Endodermal cell (in vitro differentiated cells): ENCODE data around the gene MAP7. TPM values are rescaled to one million over a fixed set of nuclear protein-coding genes. Genes with fewer than 3 reads are reported as not detected.

ENCODE experiments used
- DNase-seq: peaks from one replicate; pipeline ENCODE4 v3.0.0-alpha.2; 2017
- H3K27ac ChIP-seq: 2 replicates; pipeline ENCODE4 v1.5.1; 2013; ENCODE audit warnings: mild to moderate bottlenecking, low read depth, low read length, moderate library complexity
- H3K27me3 ChIP-seq: 2 replicates; pipeline ENCODE4 v1.6.1; 2013; ENCODE audit warnings: mild to moderate bottlenecking, low read length, moderate library complexity; ENCODE audit not compliant: insufficient read depth, control insufficient read depth, poor library complexity, severe bottlenecking
- H3K36me3 ChIP-seq: 2 replicates; pipeline ENCODE4 v1.7.0; 2013; ENCODE audit warnings: mild to moderate bottlenecking, low read length, moderate library complexity; ENCODE audit not compliant: control insufficient read depth, insufficient read depth
- H3K4me1 ChIP-seq: one replicate; pipeline ENCODE4 v1.7.0; 2013; ENCODE audit warnings: low read length; ENCODE audit not compliant: control insufficient read depth, insufficient read depth
- H3K4me3 ChIP-seq: 2 replicates; pipeline ENCODE4 v1.5.1; 2013; ENCODE audit warnings: mild to moderate bottlenecking, low read length, moderate library complexity
- H3K9ac ChIP-seq: 2 replicates; pipeline ENCODE4 v1.6.1; 2013; ENCODE audit warnings: mild to moderate bottlenecking, low read length, moderate library complexity; ENCODE audit not compliant: poor library complexity, severe bottlenecking; ENCODE audit errors: extremely low read depth
- H3K9me3 ChIP-seq: 2 replicates; pipeline ENCODE4 v1.6.1; 2013; ENCODE audit warnings: mild to moderate bottlenecking, low read length, moderate library complexity; ENCODE audit not compliant: control insufficient read depth
- H3K27ac Mint-ChIP-seq: 2 replicates; pipeline ENCODE4 v1.8.0; 2020; ENCODE audit warnings: mixed read lengths
- H3K27me3 Mint-ChIP-seq: 2 replicates; pipeline ENCODE4 v1.8.0; 2021; ENCODE audit warnings: mild to moderate bottlenecking, mixed read lengths; ENCODE audit not compliant: insufficient read depth
- H3K36me3 Mint-ChIP-seq: 2 replicates; pipeline ENCODE4 v1.8.0; 2020; ENCODE audit warnings: low read depth, mixed read lengths
- H3K4me1 Mint-ChIP-seq: 2 replicates; pipeline ENCODE4 v1.8.0; 2020; ENCODE audit warnings: mixed read lengths
- H3K4me3 Mint-ChIP-seq: 2 replicates; pipeline ENCODE4 v1.8.0; 2020; ENCODE audit warnings: mild to moderate bottlenecking, moderate library complexity, mixed read lengths
- H3K9me3 Mint-ChIP-seq: 2 replicates; pipeline ENCODE4 v1.8.0; 2020; ENCODE audit warnings: mild to moderate bottlenecking, mixed read lengths
- CTCF ChIP-seq: fragments of 200-600 bp; sonication (generic); conservative IDR thresholded peaks from 2 replicates; pipeline ENCODE4 v1.5.0; 2021; ENCODE audit warnings: antibody characterized with exemption, mild to moderate bottlenecking
- WGBS, 2 experiments: methylation state at CpG; one replicate each; pipeline versions ENCODE4 v1.1.5 to v1.1.7; 2013; ENCODE audit warnings: missing lambda C conversion rate in 2 of 2, mixed read lengths in 1 of 2; ENCODE audit not compliant: insufficient coverage in 1 of 2, insufficient read length in 1 of 2; 5-methylcytosine and 5-hydroxymethylcytosine counted together
- total RNA-seq, 2 donors: library from RNA; stranded (reverse); fragmentation: NEBNext Ultra II Directional in 1 of 2; extraction: Animal tissue kit (Norgen Biotek cat#: 25700) in 1 of 2; gene quantifications; 2 replicates in 1 of 2; 3 replicates in 1 of 2; pipeline ENCODE4 v1.2.1, GENCODE V29; 2021

MAP7 gene
- total RNA-seq, 2 donors from 2014 or later: 42.4 to 48.7 TPM

- Histone ChIP-seq H3K27ac (no peak overlapping the region), H3K9me3 (no peaks in the 10 kb centered on the region), H3K4me3 (no peak overlapping the region), H3K9ac (no peak overlapping the region), H3K4me1 (peaks cover 9% of the 10 kb centered on the region), H3K36me3 (no peaks in the 10 kb centered on the region), H3K27me3 (no peaks in the 10 kb centered on the region)
- no peak for DNase-seq
- Mint-ChIP-seq H3K9me3 (no peaks in the 10 kb centered on the region), H3K27me3 (no peaks in the 10 kb centered on the region), H3K27ac (no peak overlapping the region), H3K4me1 (peaks cover 41% of the 10 kb centered on the region), H3K4me3 (no peak overlapping the region), H3K36me3 (peaks cover 21% of the 10 kb centered on the region)
- TF ChIP-seq CTCF: no peak
These were observed 33.2 kb downstream of the MAP7 start for GRCh38 chr6:136517002-136517401.

- Mint-ChIP-seq H3K27me3 (no peaks in the 10 kb centered on the region), H3K9me3 (no peaks in the 10 kb centered on the region), H3K4me1 (peaks cover 40% of the 10 kb centered on the region), H3K27ac (no peak overlapping the region), H3K4me3 (no peak overlapping the region), H3K36me3 (peaks cover 27% of the 10 kb centered on the region)
- Histone ChIP-seq H3K36me3 (no peaks in the 10 kb centered on the region), H3K4me1 (peaks cover 9% of the 10 kb centered on the region), H3K9me3 (no peaks in the 10 kb centered on the region), H3K4me3 (no peak overlapping the region), H3K9ac (no peak overlapping the region), H3K27me3 (no peaks in the 10 kb centered on the region), H3K27ac (no peak overlapping the region)
- TF ChIP-seq CTCF: no peak
- WGBS, 2 experiments: 87 to 96% methylated on average over 3 to 4 of the region's 4 CpGs
- no peak for DNase-seq
These were observed 35.6 kb downstream of the MAP7 start for GRCh38 chr6:136514591-136514990.

DNA sequence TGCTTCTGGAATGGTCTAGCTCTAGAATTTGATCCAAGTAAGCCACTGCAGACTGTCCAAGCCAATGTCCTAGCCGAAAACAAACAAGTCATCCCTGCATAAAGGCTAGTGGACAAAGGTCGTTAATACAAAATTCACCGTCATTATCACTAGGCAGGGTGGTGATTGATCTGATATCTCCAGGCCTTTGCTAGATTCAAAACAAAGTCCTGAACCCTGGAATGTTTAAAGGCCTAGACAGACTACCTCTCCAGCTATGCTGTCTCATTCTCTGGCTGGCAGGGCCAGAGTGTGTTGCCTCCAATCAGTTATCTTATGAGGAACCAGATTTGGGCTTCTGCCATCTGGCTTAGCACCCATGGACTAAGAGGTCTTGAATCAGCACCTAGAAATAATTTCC lies 38.3 kb downstream of the MAP7 start:
- Histone ChIP-seq H3K27ac (no peak overlapping the region), H3K4me3 (no peak overlapping the region), H3K36me3 (no peaks in the 10 kb centered on the region), H3K9ac (no peak overlapping the region), H3K9me3 (no peaks in the 10 kb centered on the region), H3K27me3 (no peaks in the 10 kb centered on the region), H3K4me1 (peaks cover 9% of the 10 kb centered on the region)
- peak overlapping the region; percentile 48 for H3K27ac Mint-ChIP-seq
- H3K4me3 Mint-ChIP-seq: no peak overlapping the region
- H3K4me1 Mint-ChIP-seq: peaks cover 28% of the 10 kb centered on the region
- no peak for DNase-seq
- peaks cover 37% of the 10 kb centered on the region for H3K36me3 Mint-ChIP-seq
- H3K9me3 Mint-ChIP-seq: no peaks in the 10 kb centered on the region
- 86 to 91% methylated on average over 3 of the region's 3 CpGs for WGBS, 2 experiments
- no peaks in the 10 kb centered on the region for H3K27me3 Mint-ChIP-seq
- no peak for TF ChIP-seq CTCF
